Coronary artery (tissue), 2 donors: Measurements from ENCODE around the gene KIAA1328.

Experiments
- DNase-seq: peaks from one replicate; pipeline ENCODE4 v3.0.0-alpha.2; 2017; ENCODE audit warnings: low spot score
- H3K27ac ChIP-seq, 2 donors: fragments of 200-600 bp; sonication (generic); one replicate each; pipeline ENCODE4 v1.5.1; 2016 to 2019
- H3K4me3 ChIP-seq: fragments of 200-600 bp; sonication (generic); 2 replicates; pipeline ENCODE4 v1.5.1; 2016; ENCODE audit warnings: mild to moderate bottlenecking, moderate library complexity
- CTCF ChIP-seq: fragments of 200-600 bp; sonication (generic); IDR thresholded peaks from one replicate; pipeline ENCODE4 v1.5.1; 2019; ENCODE audit warnings: antibody characterized with exemption

The KIAA1328 gene

GRCh38 chr18:37139876-37140275 is 310.9 kb downstream of the KIAA1328 start:
- DNase-seq, result no peak
- TF ChIP-seq CTCF, result no peak
- no peak overlapping the region for H3K27ac ChIP-seq
- no peak overlapping the region for H3K4me3 ChIP-seq

GRCh38 chr18:37144921-37145320 is 316.0 kb downstream of the KIAA1328 start:
- DNase-seq, result no peak
- H3K4me3 ChIP-seq, result no peak overlapping the region
- H3K27ac ChIP-seq, result no peak overlapping the region
- TF ChIP-seq CTCF, result no peak

- no peak overlapping the region for H3K4me3 ChIP-seq
- H3K27ac ChIP-seq, result no peak overlapping the region
- no peak for DNase-seq
These were observed 327.5 kb downstream of the KIAA1328 start for GRCh38 chr18:37156330-37156942.

GRCh38 chr18:37160038-37160820 is 331.3 kb downstream of the KIAA1328 start:
- no peak overlapping the region for H3K4me3 ChIP-seq
- no peak overlapping the region for H3K27ac ChIP-seq
- TF ChIP-seq CTCF, result no peak
- no peak for DNase-seq

More at GRCh38 chr18:37156330-37156942, 327.5 kb downstream of the KIAA1328 start:
- no peak for TF ChIP-seq CTCF

- Histone ChIP-seq H3K4me3 (no peak overlapping the region), H3K27ac (no peak overlapping the region)
- DNase-seq, result no peak
- TF ChIP-seq CTCF, result no peak
These were observed 332.6 kb downstream of the KIAA1328 start for GRCh38 chr18:37161491-37161890.

- no peak for TF ChIP-seq CTCF
- no peak for DNase-seq
- Histone ChIP-seq H3K4me3 (no peak overlapping the region), H3K27ac (no peak overlapping the region)
These were observed 333.6 kb downstream of the KIAA1328 start for GRCh38 chr18:37162551-37162950.

GRCh38 chr18:37163119-37163518 is 334.2 kb downstream of the KIAA1328 start:
- Histone ChIP-seq H3K27ac (no peak overlapping the region), H3K4me3 (no peak overlapping the region)
- no peak for TF ChIP-seq CTCF
- DNase-seq, result no peak
